Parathyroid adenoma (tissue), 2 donors: Measurements from ENCODE around the gene SIGLEC1.

ENCODE experiments used
- H2AFZ ChIP-seq: fragments of 300-600 bp; sonication (generic); one replicate; pipeline ENCODE4 v1.7.0; 2017; ENCODE audit warnings: antibody characterized with exemption, mild to moderate bottlenecking
- H3K27ac ChIP-seq: fragments of 300-600 bp; sonication (generic); one replicate; pipeline ENCODE4 v1.7.0; 2017
- H3K27me3 ChIP-seq: fragments of 300-600 bp; sonication (generic); one replicate; pipeline ENCODE4 v1.7.0; 2017; ENCODE audit warnings: low read length; ENCODE audit not compliant: control insufficient read depth, insufficient read depth
- H3K36me3 ChIP-seq: fragments of 300-600 bp; sonication (generic); one replicate; pipeline ENCODE4 v1.7.0; 2017; ENCODE audit warnings: low read length; ENCODE audit not compliant: control insufficient read depth, insufficient read depth
- H3K4me1 ChIP-seq: fragments of 300-600 bp; sonication (generic); one replicate; pipeline ENCODE4 v1.7.0; 2017; ENCODE audit warnings: control low read depth
- H3K4me2 ChIP-seq: fragments of 300-600 bp; sonication (generic); one replicate; pipeline ENCODE4 v1.7.0; 2017; ENCODE audit warnings: low read length
- H3K4me3 ChIP-seq: fragments of 300-600 bp; sonication (generic); one replicate; pipeline ENCODE4 v1.7.0; 2017; ENCODE audit warnings: low read depth, low read length
- H3K79me2 ChIP-seq: fragments of 300-600 bp; sonication (generic); one replicate; pipeline ENCODE4 v1.7.0; 2017; ENCODE audit warnings: control low read depth
- H3K9ac ChIP-seq: fragments of 300-600 bp; sonication (generic); one replicate; pipeline ENCODE4 v1.7.0; 2017; ENCODE audit warnings: mild to moderate bottlenecking
- H3K9me3 ChIP-seq: fragments of 300-600 bp; sonication (generic); one replicate; pipeline ENCODE4 v1.7.0; 2017; ENCODE audit warnings: low read length; ENCODE audit not compliant: control insufficient read depth
- CTCF ChIP-seq: fragments of 300-600 bp; sonication (generic); IDR thresholded peaks from one replicate; pipeline ENCODE4 v1.7.0; 2017; ENCODE audit warnings: antibody characterized with exemption, mild to moderate bottlenecking
- donor health status: primary hyperparathyroidism.

Gene SIGLEC1

GRCh38 chr20:3681931-3682781 is 30.2 kb downstream of the SIGLEC1 start, which contains the start of gene ADAM33:
TSS of gene ADAM33 (minus strand) at chr20:3682010. CDS start at chr20:3682004, 6 bp downstream.
- no peak for TF ChIP-seq CTCF
- no peak within 1 kb of the TSS for H3K4me3 ChIP-seq

GRCh38 chr20:3681352-3681930 is 31.0 kb downstream of the SIGLEC1 start:
- no peaks in the 10 kb centered on the region for H3K36me3 ChIP-seq
- H3K9me3 ChIP-seq, result no peaks in the 10 kb centered on the region
- no peak overlapping the region for H3K4me3 ChIP-seq
- no peaks in the 10 kb centered on the region for H3K27me3 ChIP-seq
- no peaks in the 10 kb centered on the region for H3K79me2 ChIP-seq
- peak overlapping the region; percentile 66 for H2AFZ ChIP-seq
- no peaks in the 10 kb centered on the region for H3K4me1 ChIP-seq
- no peak for TF ChIP-seq CTCF
- H3K4me2 ChIP-seq, result peak overlapping the region; percentile 53
- no peak overlapping the region for H3K27ac ChIP-seq
- H3K9ac ChIP-seq, result no peak overlapping the region

More at GRCh38 chr20:3681931-3682781, 30.2 kb downstream of the SIGLEC1 start, which contains the start of gene ADAM33:
- Histone ChIP-seq H3K4me2 (peak within 1 kb of the TSS; percentile 53), H3K79me2 (no peaks in the 10 kb centered on the region), H3K9ac (no peak within 1 kb of the TSS), H3K4me1 (no peaks in the 10 kb centered on the region), H3K9me3 (no peaks in the 10 kb centered on the region), H3K36me3 (no peaks in the 10 kb centered on the region), H3K27ac (no peak within 1 kb of the TSS), H2AFZ (peak within 1 kb of the TSS; percentile 66), H3K27me3 (no peaks in the 10 kb centered on the region)

- Histone ChIP-seq H3K36me3 (no peaks in the 10 kb centered on the region), H3K27me3 (no peaks in the 10 kb centered on the region), H3K27ac (no peak overlapping the region), H2AFZ (no peak overlapping the region), H3K9ac (no peak overlapping the region), H3K9me3 (no peaks in the 10 kb centered on the region), H3K4me3 (no peak overlapping the region), H3K4me2 (no peak overlapping the region), H3K4me1 (no peaks in the 10 kb centered on the region), H3K79me2 (no peaks in the 10 kb centered on the region)
- no peak for TF ChIP-seq CTCF
These were observed 31.6 kb downstream of the SIGLEC1 start for GRCh38 chr20:3680701-3681351.

DNA sequence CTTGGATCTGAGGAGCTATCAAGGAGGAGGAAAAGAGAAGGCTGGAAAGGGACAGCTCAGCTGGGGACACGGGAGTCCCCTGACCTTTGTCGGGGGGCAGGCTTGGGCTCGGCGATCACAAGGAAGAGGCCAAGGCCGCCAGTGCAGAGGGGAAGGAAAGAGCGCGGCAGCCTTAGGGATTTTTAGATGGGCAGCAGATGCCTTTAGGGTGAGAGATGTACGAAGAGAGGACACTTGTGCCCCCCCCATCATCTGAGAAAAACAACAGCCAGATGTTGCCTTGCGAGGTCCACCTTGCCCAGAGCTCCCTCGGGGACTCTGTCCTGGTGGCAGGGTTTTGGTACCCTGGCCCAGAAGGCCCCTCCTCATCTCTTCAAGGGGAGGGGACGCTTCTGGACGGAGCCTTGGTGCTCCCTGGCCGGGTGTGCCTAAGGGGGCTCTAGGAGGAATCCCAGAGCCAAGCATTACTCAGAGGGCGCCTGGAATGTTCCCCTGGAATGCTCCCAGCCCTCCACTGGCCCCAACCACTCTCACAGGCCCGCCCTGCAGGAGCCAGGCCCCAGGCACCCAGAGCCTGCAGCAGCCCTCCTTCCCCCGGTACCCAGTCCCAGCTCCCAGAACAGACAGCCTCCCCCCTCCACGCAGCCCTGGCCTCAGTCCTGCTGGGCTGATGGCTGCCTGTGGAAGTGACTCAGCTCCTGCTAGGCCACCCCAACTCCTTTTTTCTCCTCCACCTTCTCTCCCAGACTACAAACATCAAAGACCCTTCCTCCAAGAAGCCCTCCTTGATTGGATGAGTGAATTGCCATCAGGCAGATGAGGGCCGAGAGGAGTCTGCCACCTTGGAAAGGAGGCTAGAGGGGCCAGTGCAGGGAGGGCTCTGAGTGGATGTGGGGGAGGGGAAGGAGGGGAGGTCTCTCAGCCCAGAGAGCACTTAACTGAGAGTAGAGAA is 32.4 kb downstream of the SIGLEC1 start:
- Histone ChIP-seq H3K4me3 (no peak overlapping the region), H3K9me3 (no peaks in the 10 kb centered on the region), H3K4me1 (no peaks in the 10 kb centered on the region), H3K27me3 (no peaks in the 10 kb centered on the region), H3K27ac (no peak overlapping the region), H3K79me2 (no peaks in the 10 kb centered on the region), H3K36me3 (no peaks in the 10 kb centered on the region), H3K4me2 (no peak overlapping the region), H2AFZ (no peak overlapping the region), H3K9ac (no peak overlapping the region)
- TF ChIP-seq CTCF, result no peak
